Glutamatergic neuron (in vitro differentiated cells): ENCODE measurements around the gene ADAMTS17. TPM values are rescaled to one million over a fixed set of nuclear protein-coding genes. Genes with fewer than 3 reads are reported as not detected.

Source experiments
- DNase-seq: peaks from one replicate; pipeline ENCODE4 v3.0.0; 2022
- H3K27ac Mint-ChIP-seq: one replicate; pipeline ENCODE4 v1.8.0; 2020; ENCODE audit warnings: mild to moderate bottlenecking, mixed read lengths, inconsistent platforms; ENCODE audit not compliant: unreplicated experiment
- H3K27me3 Mint-ChIP-seq: one replicate; pipeline ENCODE4 v1.8.0; 2020; ENCODE audit warnings: mild to moderate bottlenecking, moderate library complexity, mixed read lengths, inconsistent platforms; ENCODE audit not compliant: unreplicated experiment
- H3K36me3 Mint-ChIP-seq: one replicate; pipeline ENCODE4 v1.8.0; 2020; ENCODE audit warnings: mild to moderate bottlenecking, mixed read lengths, inconsistent platforms; ENCODE audit not compliant: unreplicated experiment
- H3K4me1 Mint-ChIP-seq: one replicate; pipeline ENCODE4 v1.8.0; 2020; ENCODE audit warnings: mild to moderate bottlenecking, low read depth, mixed read lengths, inconsistent platforms; ENCODE audit not compliant: unreplicated experiment
- H3K4me3 Mint-ChIP-seq: one replicate; pipeline ENCODE4 v1.8.0; 2020; ENCODE audit warnings: mild to moderate bottlenecking, mixed read lengths, inconsistent platforms; ENCODE audit not compliant: unreplicated experiment
- H3K9me3 Mint-ChIP-seq: one replicate; pipeline ENCODE4 v1.8.0; 2020; ENCODE audit warnings: mild to moderate bottlenecking, moderate library complexity, mixed read lengths, inconsistent platforms; ENCODE audit not compliant: unreplicated experiment
- CTCF ChIP-seq: fragments of 200-600 bp; sonication (generic); IDR thresholded peaks from one replicate; pipeline ENCODE4 v1.5.0; 2021; ENCODE audit not compliant: partially characterized antibody, unreplicated experiment
- total RNA-seq: library from RNA; stranded (reverse); fragmentation: NEBNext Ultra II Directional; extraction: Animal tissue kit (Norgen Biotek cat#: 25700); gene quantifications from one replicate; pipeline ENCODE4 v1.2.1, GENCODE V29; 2021; ENCODE audit not compliant: unreplicated experiment

The ADAMTS17 gene
- total RNA-seq, 1 donor from 2014 or later = 6.8 TPM

GRCh38 chr15:100052716-100053473 lies 288.9 kb downstream of the ADAMTS17 start:
- DNase-seq = no peak
- Mint-ChIP-seq H3K4me3 (no peak overlapping the region), H3K36me3 (peaks cover 2% of the 10 kb centered on the region), H3K27ac (no peak overlapping the region), H3K9me3 (no peaks in the 10 kb centered on the region), H3K27me3 (peaks cover 2% of the 10 kb centered on the region), H3K4me1 (peaks cover 7% of the 10 kb centered on the region)
- no peak for TF ChIP-seq CTCF

GRCh38 chr15:100050877-100051786 lies 290.6 kb downstream of the ADAMTS17 start:
- DNase-seq = no peak
- Mint-ChIP-seq H3K27me3 (peaks cover 2% of the 10 kb centered on the region), H3K4me3 (no peak overlapping the region), H3K27ac (no peak overlapping the region), H3K4me1 (peaks cover 7% of the 10 kb centered on the region), H3K9me3 (peaks cover 3% of the 10 kb centered on the region), H3K36me3 (peaks cover 16% of the 10 kb centered on the region)
- no peak for TF ChIP-seq CTCF

DNA sequence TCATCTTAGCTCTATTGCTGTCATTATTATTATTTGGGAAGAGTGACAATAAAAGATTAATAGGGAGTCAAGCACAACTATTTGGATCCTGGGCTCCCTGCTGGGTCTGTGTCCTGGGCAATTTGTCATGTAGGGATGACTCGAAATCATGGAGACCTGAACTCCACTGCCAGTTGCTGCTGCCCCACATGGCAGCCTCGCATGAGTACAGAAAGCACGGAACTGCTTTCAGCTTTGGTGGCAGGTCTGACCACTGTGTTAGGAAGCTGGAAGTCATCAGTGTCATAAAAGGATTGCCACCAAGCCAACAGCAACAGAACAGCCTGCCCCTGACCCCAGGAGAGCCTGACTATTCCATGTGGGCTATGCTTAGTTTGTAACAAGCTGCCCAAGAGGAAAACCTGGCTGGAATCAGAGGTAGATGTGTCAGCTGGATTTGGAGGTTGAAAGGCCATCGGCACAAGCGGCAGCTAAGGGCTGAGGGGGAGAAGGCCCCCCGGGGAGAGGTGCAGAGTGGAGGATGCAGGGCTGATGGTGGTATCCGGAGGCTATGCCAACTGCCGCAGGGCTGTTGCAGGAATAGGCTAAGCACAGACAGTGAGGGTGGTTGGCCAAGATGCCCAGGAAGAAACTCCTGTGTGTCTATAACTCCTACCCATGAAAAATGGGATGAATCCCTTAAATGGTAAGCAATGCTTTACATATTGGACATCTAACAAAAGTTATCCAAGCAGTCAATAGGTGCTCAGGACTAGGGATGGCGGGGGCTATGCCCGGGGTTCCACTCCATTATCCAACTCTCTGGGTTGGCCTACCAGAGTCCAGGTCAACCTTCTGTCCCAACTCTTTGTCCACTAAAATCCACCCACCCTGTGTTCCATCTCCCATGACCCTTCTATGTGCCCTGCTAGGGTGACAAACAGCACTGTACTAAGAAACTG lies 291.6 kb downstream of the ADAMTS17 start:
- TF ChIP-seq CTCF = no peak
- Mint-ChIP-seq H3K27me3 (peaks cover 2% of the 10 kb centered on the region), H3K27ac (no peak overlapping the region), H3K4me3 (no peak overlapping the region), H3K36me3 (peaks cover 16% of the 10 kb centered on the region), H3K4me1 (peaks cover 7% of the 10 kb centered on the region), H3K9me3 (peaks cover 3% of the 10 kb centered on the region)
- DNase-seq = no peak

DNA sequence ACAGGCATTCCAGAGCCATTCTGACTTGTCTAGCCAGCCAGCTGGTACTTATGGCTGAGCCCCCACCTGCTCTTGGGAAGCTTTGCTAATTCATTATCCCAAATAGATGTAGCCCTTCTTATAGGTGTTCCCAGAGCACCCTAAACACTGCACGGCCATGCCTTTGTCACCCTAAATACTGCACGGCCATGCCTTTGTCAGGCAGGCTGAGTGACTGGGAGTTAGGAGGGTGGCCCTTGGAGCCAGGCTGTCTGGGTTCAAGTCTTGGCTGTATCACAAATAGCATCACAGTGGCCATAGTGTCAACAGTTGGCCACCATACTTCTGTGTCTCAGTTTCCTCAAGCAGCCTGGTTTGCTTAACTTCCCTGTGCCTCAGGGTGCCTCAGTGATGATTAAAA lies 292.3 kb downstream of the ADAMTS17 start:
- H3K4me1 Mint-ChIP-seq = peaks cover 4% of the 10 kb centered on the region
- no peak overlapping the region for H3K4me3 Mint-ChIP-seq
- peaks cover 3% of the 10 kb centered on the region for H3K9me3 Mint-ChIP-seq
- H3K27me3 Mint-ChIP-seq = peaks cover 2% of the 10 kb centered on the region
- no peak overlapping the region for H3K27ac Mint-ChIP-seq
- no peak for TF ChIP-seq CTCF
- H3K36me3 Mint-ChIP-seq = peaks cover 16% of the 10 kb centered on the region
- no peak for DNase-seq
